ENCODE results near the gene CRYBB1.

Gene CRYBB1

DNA sequence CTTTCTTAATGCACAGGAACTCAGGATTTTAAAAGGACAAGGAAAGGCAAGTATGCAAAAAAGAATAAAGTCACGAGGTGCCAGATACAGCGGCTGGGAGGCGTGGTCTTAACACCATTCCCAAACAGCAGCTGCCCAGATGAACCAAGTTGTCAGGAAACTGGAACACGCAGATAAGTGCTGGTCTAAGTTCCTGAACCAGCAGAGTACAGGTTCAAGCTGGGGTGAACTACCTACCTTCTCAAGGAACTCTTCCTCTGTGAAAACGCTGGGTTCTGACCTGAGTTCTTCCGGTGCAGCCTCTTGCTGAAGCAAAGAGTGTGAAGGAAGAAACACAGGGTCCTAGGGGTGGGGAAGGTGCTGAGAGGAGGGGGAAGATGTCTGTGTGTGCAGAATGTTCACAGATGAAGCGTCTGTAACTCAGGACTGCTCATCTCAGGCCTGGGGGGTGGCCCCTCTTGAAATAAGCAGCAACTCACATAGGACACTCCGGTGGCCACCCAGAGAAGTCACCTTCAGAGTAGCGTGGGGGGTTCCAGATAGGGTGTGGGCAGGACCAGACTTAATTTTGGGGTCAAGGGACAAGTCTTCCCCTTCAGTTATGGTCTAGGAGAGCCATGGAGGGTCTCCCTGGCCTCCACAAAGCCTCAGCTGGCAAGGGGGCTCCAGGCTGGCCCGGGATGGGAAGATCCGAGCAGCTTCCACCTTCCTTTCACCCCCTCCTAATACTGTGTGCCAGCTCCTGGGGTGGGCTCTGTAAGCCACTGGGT is 31.1 kb downstream of the CRYBB1 start:
- no peak for TF ChIP-seq TAF1 (IDR thresholded peaks at IDR 0.05; ENCODE audit: borderline replicate concordance, insufficient read depth, low read length)
- no peak for TF ChIP-seq SIN3A (IDR thresholded peaks at IDR 0.05; ENCODE audit: borderline replicate concordance, insufficient read depth, low read length)
- TF ChIP-seq, protein P1, sequence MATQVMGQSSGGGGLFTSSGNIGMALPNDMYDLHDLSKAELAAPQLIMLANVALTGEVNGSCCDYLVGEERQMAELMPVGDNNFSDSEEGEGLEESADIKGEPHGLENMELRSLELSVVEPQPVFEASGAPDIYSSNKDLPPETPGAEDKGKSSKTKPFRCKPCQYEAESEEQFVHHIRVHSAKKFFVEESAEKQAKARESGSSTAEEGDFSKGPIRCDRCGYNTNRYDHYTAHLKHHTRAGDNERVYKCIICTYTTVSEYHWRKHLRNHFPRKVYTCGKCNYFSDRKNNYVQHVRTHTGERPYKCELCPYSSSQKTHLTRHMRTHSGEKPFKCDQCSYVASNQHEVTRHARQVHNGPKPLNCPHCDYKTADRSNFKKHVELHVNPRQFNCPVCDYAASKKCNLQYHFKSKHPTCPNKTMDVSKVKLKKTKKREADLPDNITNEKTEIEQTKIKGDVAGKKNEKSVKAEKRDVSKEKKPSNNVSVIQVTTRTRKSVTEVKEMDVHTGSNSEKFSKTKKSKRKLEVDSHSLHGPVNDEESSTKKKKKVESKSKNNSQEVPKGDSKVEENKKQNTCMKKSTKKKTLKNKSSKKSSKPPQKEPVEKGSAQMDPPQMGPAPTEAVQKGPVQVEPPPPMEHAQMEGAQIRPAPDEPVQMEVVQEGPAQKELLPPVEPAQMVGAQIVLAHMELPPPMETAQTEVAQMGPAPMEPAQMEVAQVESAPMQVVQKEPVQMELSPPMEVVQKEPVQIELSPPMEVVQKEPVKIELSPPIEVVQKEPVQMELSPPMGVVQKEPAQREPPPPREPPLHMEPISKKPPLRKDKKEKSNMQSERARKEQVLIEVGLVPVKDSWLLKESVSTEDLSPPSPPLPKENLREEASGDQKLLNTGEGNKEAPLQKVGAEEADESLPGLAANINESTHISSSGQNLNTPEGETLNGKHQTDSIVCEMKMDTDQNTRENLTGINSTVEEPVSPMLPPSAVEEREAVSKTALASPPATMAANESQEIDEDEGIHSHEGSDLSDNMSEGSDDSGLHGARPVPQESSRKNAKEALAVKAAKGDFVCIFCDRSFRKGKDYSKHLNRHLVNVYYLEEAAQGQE (IDR thresholded peaks at IDR 0.05; ENCODE audit: insufficient read depth in 1 of 2, low read depth in 2 of 2, low read length in 2 of 2), result no peak
- no peak for TF ChIP-seq POLR2AphosphoS5 (IDR thresholded peaks at IDR 0.05; ENCODE audit: low read depth, low read length)
- no peak for TF ChIP-seq FOXP2 (optimal IDR thresholded peaks at IDR 0.05; ENCODE audit: borderline replicate concordance, extremely low read depth, extremely low read length, insufficient read depth)

DNA sequence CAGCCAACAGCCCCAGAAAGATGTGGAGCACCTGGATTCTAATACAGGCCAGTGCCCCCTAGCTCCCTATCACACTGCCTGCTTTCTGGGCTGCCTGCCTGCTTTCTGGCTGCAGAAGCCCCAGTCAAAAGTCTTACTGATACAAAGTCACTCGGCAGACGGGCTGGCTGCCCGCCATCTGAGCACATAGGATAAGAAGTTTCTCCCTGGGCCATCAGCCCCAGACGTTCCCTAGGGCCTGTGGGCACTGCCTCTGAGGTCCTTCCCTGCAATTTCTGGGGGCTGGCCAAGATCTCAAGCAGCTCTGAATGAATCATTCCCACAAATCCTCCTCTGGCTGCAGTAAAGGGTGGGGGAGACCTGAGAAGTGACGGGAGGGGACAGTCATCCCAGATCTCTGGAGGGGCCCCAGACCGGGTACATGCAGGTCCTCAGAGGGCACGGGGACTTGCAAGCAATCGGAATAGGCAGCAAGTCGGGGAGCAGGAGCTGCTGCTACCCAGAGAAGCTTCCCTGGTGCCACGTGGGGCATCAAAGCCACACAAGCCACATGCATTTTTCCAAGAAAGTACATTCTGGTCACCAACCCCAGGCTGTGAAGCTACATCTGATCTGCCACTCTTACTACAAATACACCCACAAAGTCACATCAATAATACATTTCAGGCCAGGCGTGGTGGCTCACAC is 32.6 kb downstream of the CRYBB1 start:
- no peak for TF ChIP-seq TAF1 (IDR thresholded peaks at IDR 0.05; ENCODE audit: borderline replicate concordance, insufficient read depth, low read length)

DNA sequence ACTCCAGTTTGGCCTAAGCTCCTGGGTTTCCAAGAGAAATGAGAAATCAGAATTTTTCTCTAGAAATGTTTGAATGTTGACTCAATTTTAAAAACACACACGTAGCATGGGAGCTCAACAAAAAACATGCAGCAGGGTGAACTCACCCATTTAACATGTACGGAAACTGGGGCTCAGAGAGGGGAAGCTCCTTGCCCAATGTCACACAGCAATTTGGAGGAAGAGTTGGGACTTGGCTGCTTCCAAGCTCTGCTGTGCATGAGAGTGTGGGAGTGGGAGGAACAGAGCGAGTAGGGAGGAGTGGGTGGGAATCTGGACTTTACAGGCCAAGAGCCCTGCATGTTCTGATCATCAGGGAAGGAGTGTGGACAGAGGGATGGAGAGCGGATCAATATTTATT is 33.8 kb downstream of the CRYBB1 start:
- TF ChIP-seq TAF1 (IDR thresholded peaks at IDR 0.05; ENCODE audit: borderline replicate concordance, insufficient read depth, low read length) (no peak), FOXP2 (optimal IDR thresholded peaks at IDR 0.05; ENCODE audit: borderline replicate concordance, extremely low read depth, extremely low read length, insufficient read depth) (no peak), SIN3A (IDR thresholded peaks at IDR 0.05; ENCODE audit: borderline replicate concordance, insufficient read depth, low read length) (no peak), POLR2AphosphoS5 (IDR thresholded peaks at IDR 0.05; ENCODE audit: low read depth, low read length) (no peak)
- TF ChIP-seq, protein P1 (IDR thresholded peaks at IDR 0.05; ENCODE audit: insufficient read depth in 1 of 2, low read depth in 2 of 2, low read length in 2 of 2), result no peak

DNA sequence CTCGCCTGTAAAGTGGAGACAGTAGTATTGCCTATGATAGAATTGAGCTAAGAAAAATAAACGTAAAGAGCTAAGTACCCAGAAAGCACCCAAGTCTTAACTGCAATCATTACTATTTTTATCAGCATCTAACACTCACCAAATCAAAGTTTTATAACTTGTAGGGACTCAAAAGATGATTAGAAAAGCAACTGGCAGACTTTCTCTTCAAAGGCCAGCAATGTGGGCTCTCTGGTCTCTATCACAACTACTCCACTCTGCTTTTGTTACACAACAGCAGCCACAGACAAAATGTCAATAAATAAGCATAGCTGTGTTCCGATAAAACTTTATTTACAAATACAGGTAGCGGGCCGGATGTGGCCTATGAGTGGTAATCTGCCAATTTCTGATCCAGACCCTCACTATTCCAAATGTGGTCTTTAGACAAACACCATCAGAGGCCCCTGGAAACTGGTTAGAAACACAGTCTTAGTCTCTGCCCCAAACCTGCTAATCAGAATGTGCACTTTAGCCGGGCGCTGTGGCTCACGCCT is 36.1 kb downstream of the CRYBB1 start:
- no peak for TF ChIP-seq POLR2AphosphoS5 (IDR thresholded peaks at IDR 0.05; ENCODE audit: low read depth, low read length)
- TF ChIP-seq FOXP2 (optimal IDR thresholded peaks at IDR 0.05; ENCODE audit: borderline replicate concordance, extremely low read depth, extremely low read length, insufficient read depth), result no peak
- TF ChIP-seq SIN3A (IDR thresholded peaks at IDR 0.05; ENCODE audit: borderline replicate concordance, insufficient read depth, low read length), result no peak
- TF ChIP-seq TAF1 (IDR thresholded peaks at IDR 0.05; ENCODE audit: borderline replicate concordance, insufficient read depth, low read length), result no peak
- TF ChIP-seq, protein P1 (IDR thresholded peaks at IDR 0.05; ENCODE audit: insufficient read depth in 1 of 2, low read depth in 2 of 2, low read length in 2 of 2), result no peak

DNA sequence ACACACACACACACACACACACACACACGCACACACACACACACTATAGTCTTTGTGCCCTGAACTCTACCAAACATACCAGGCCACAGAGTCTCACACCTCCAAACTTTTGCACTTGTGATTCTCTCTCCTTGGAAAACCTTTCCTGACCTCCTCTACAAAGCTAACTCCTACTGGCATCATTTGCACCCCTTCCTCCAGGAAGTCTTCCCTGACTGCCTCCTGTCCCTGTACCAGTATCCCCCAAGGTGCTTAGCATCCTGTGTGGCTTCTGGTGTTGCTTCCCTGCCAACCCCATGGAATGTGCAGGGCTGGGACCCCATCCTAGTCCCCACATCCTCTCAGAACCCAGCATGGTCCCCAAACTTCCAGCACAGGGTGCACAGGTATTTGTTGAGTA is 36.8 kb downstream of the CRYBB1 start:
- no peak for TF ChIP-seq POLR2AphosphoS5 (IDR thresholded peaks at IDR 0.05; ENCODE audit: low read depth, low read length)
- TF ChIP-seq TAF1 (IDR thresholded peaks at IDR 0.05; ENCODE audit: borderline replicate concordance, insufficient read depth, low read length), result no peak
- no peak for TF ChIP-seq SIN3A (IDR thresholded peaks at IDR 0.05; ENCODE audit: borderline replicate concordance, insufficient read depth, low read length)
- TF ChIP-seq, protein P1 (IDR thresholded peaks at IDR 0.05; ENCODE audit: insufficient read depth in 1 of 2, low read depth in 2 of 2, low read length in 2 of 2), result no peak
- no peak for TF ChIP-seq FOXP2 (optimal IDR thresholded peaks at IDR 0.05; ENCODE audit: borderline replicate concordance, extremely low read depth, extremely low read length, insufficient read depth)

Measured in PFSK-1 (cell line).